ENCODE measurements around the gene ASF1B.
A peak's percentile ranks its signal among the peaks of the same experiment; 100 is the strongest.

ASF1B gene

GRCh38 chr19:14127929-14128509 is 8.4 kb downstream of the ASF1B start:
- DNase-seq = no peak

- DNase-seq = no peak
Measured at GRCh38 chr19:14127176-14127575, 9.2 kb downstream of the ASF1B start.

GRCh38 chr19:14122924-14123323 is 13.5 kb downstream of the ASF1B start:
- DNase-seq = no peak

GRCh38 chr19:14120497-14120780 is 15.9 kb downstream of the ASF1B start:
- no peak for DNase-seq

- DNase-seq = no peak
Measured at GRCh38 chr19:14119644-14120496, 16.5 kb downstream of the ASF1B start.

- DNase-seq = no peak
Measured at GRCh38 chr19:14119146-14119545, 17.2 kb downstream of the ASF1B start.

- peak; percentile 71 for DNase-seq
Measured at GRCh38 chr19:14118165-14119051, 18.0 kb downstream of the ASF1B start.

- peak; percentile 99 for DNase-seq
Measured at GRCh38 chr19:14117668-14118164, 18.7 kb downstream of the ASF1B start, which contains the start of gene PRKACA. PRKACA (minus strand) TSS chr19:14117762; CDS start chr19:14117547, 215 bp downstream.

GRCh38 chr19:14116918-14117578 is 19.3 kb downstream of the ASF1B start:
- peak; percentile 63 for DNase-seq

- no peak for DNase-seq
Measured at GRCh38 chr19:14116525-14116917, 19.9 kb downstream of the ASF1B start.

GRCh38 chr19:14115756-14116155 is 20.6 kb downstream of the ASF1B start:
- no peak for DNase-seq

GRCh38 chr19:14114854-14115253 is 21.5 kb downstream of the ASF1B start:
- no peak for DNase-seq

- no peak for DNase-seq
Measured at GRCh38 chr19:14114439-14114838, 21.9 kb downstream of the ASF1B start.

- DNase-seq = no peak
Measured at GRCh38 chr19:14113762-14114414, 22.5 kb downstream of the ASF1B start.

GRCh38 chr19:14112809-14113385 is 23.5 kb downstream of the ASF1B start:
- no peak for DNase-seq

- no peak for DNase-seq
Measured at GRCh38 chr19:14112051-14112808, 24.2 kb downstream of the ASF1B start.

- DNase-seq = no peak
Measured at GRCh38 chr19:14111486-14111885, 24.9 kb downstream of the ASF1B start.

- no peak for DNase-seq
Measured at GRCh38 chr19:14110650-14111049, 25.7 kb downstream of the ASF1B start.

- DNase-seq = no peak
Measured at GRCh38 chr19:14107581-14108461, 28.6 kb downstream of the ASF1B start.

- DNase-seq = no peak
Measured at GRCh38 chr19:14106840-14107239, 29.5 kb downstream of the ASF1B start.

All from left hindlimb (tissue), 1 donor.